Dendritic cell treated with granulocyte-macrophage colony-stimulating factor and Interleukin-4, amounts not matched to agents 40 ng/mL and 50 ng/mL, for 4 days (primary cell): Measurements from ENCODE around the gene MSMO1.
A peak's percentile ranks its signal among the peaks of the same experiment; 100 is the strongest.
"Not testable (repeated sequence)": the region's sequence is repeated elsewhere in the genome, so short reads cannot be mapped to it uniquely, and the experiment has no call there.

ENCODE experiments used
- H3K27ac Mint-ChIP-seq: one replicate; pipeline ENCODE4 v1.8.0; 2022; ENCODE audit warnings: mild to moderate bottlenecking, mixed read lengths
- H3K27me3 Mint-ChIP-seq: one replicate; pipeline ENCODE4 v1.8.0; 2022; ENCODE audit warnings: mild to moderate bottlenecking, mixed read lengths
- H3K36me3 Mint-ChIP-seq: one replicate; pipeline ENCODE4 v1.8.0; 2022; ENCODE audit warnings: low read depth, mixed read lengths
- H3K4me1 Mint-ChIP-seq: one replicate; pipeline ENCODE4 v1.8.0; 2022; ENCODE audit warnings: low read depth, mixed read lengths
- H3K4me3 Mint-ChIP-seq: one replicate; pipeline ENCODE4 v1.8.0; 2022; ENCODE audit warnings: mild to moderate bottlenecking, moderate library complexity, mixed read lengths
- H3K9me3 Mint-ChIP-seq: one replicate; pipeline ENCODE4 v1.8.0; 2022; ENCODE audit warnings: mixed read lengths
- intact Hi-C: fragments of 100-400 bp; cut with micrococcal nuclease; formaldehyde crosslinking; loops from one replicate; pipeline ENCODE4 v1.15.0; 2022

The MSMO1 gene

GRCh38 chr4:165330666-165331065 is 3.2 kb downstream of the MSMO1 start:
- Mint-ChIP-seq H3K27ac (peak overlapping the region; percentile 7), H3K36me3 (peaks cover 41% of the 10 kb centered on the region), H3K4me1 (peaks cover 43% of the 10 kb centered on the region), H3K9me3 (no peaks in the 10 kb centered on the region), H3K27me3 (no peaks in the 10 kb centered on the region), H3K4me3 (no peak overlapping the region)
- intact Hi-C loops, result no loop called here

- peaks cover 36% of the 10 kb centered on the region for H3K4me1 Mint-ChIP-seq
- peaks cover 42% of the 10 kb centered on the region for H3K36me3 Mint-ChIP-seq
- H3K9me3 Mint-ChIP-seq, result no peaks in the 10 kb centered on the region
- intact Hi-C loops, result no loop called here
- H3K27me3 Mint-ChIP-seq, result no peaks in the 10 kb centered on the region
- H3K4me3 Mint-ChIP-seq, result no peak overlapping the region
- peak overlapping the region; percentile 10 for H3K27ac Mint-ChIP-seq
Observed at GRCh38 chr4:165331359-165331758, 3.9 kb downstream of the MSMO1 start.

GRCh38 chr4:165331823-165332222 is 4.4 kb downstream of the MSMO1 start:
- no peaks in the 10 kb centered on the region for H3K9me3 Mint-ChIP-seq
- peaks cover 32% of the 10 kb centered on the region for H3K4me1 Mint-ChIP-seq
- intact Hi-C loops, result no loop called here
- H3K27me3 Mint-ChIP-seq, result no peaks in the 10 kb centered on the region
- no peak overlapping the region for H3K4me3 Mint-ChIP-seq
- H3K36me3 Mint-ChIP-seq, result peaks cover 47% of the 10 kb centered on the region
- H3K27ac Mint-ChIP-seq, result peak overlapping the region; percentile 10

GRCh38 chr4:165332502-165332901 is 5.0 kb downstream of the MSMO1 start:
- intact Hi-C loops, result no loop called here
- Mint-ChIP-seq H3K9me3 (no peaks in the 10 kb centered on the region), H3K4me1 (peaks cover 32% of the 10 kb centered on the region), H3K27me3 (no peaks in the 10 kb centered on the region), H3K4me3 (no peak overlapping the region), H3K27ac (peak overlapping the region; percentile 10), H3K36me3 (peaks cover 54% of the 10 kb centered on the region)

- H3K4me1 Mint-ChIP-seq, result peaks cover 27% of the 10 kb centered on the region
- intact Hi-C loops, result no loop called here
- H3K27ac Mint-ChIP-seq, result no peak overlapping the region
Observed at GRCh38 chr4:165335163-165335703, 7.8 kb downstream of the MSMO1 start.

GRCh38 chr4:165336743-165337142 is 9.3 kb downstream of the MSMO1 start:
- no peak overlapping the region for H3K27ac Mint-ChIP-seq
- intact Hi-C loops, result no loop called here

More at GRCh38 chr4:165335163-165335703, 7.8 kb downstream of the MSMO1 start:
- peaks cover 60% of the 10 kb centered on the region for H3K36me3 Mint-ChIP-seq
- no peaks in the 10 kb centered on the region for H3K9me3 Mint-ChIP-seq
- no peak overlapping the region for H3K4me3 Mint-ChIP-seq
- no peaks in the 10 kb centered on the region for H3K27me3 Mint-ChIP-seq

GRCh38 chr4:165342340-165342739 is 14.9 kb downstream of the MSMO1 start:
- intact Hi-C loops, result loop anchor here (5.0 kb wide), 1 partner anchor 210 kb away; no protein-coding TSS in a partner anchor
- not testable (repeated sequence) for H3K9me3 Mint-ChIP-seq, H3K27me3 Mint-ChIP-seq, H3K27ac Mint-ChIP-seq, H3K4me1 Mint-ChIP-seq, H3K4me3 Mint-ChIP-seq
- H3K36me3 Mint-ChIP-seq, result peaks cover 16% of the 10 kb centered on the region

More at GRCh38 chr4:165336743-165337142, 9.3 kb downstream of the MSMO1 start:
- peaks cover 50% of the 10 kb centered on the region for H3K36me3 Mint-ChIP-seq
- no peaks in the 10 kb centered on the region for H3K9me3 Mint-ChIP-seq
- H3K4me1 Mint-ChIP-seq, result peaks cover 12% of the 10 kb centered on the region
- H3K4me3 Mint-ChIP-seq, result no peak overlapping the region
- H3K27me3 Mint-ChIP-seq, result no peaks in the 10 kb centered on the region

GRCh38 chr4:165343353-165344191 is 16.1 kb downstream of the MSMO1 start:
- Mint-ChIP-seq H3K27ac (no peak overlapping the region), H3K4me3 (no peak overlapping the region)
- intact Hi-C loops, result loop anchor here (5.0 kb wide), 1 partner anchor 211 kb away; no protein-coding TSS in a partner anchor

GRCh38 chr4:165345666-165346417 is 18.4 kb downstream of the MSMO1 start:
- Mint-ChIP-seq H3K27me3 (no peaks in the 10 kb centered on the region), H3K4me1 (peaks cover 5% of the 10 kb centered on the region), H3K4me3 (no peak overlapping the region), H3K9me3 (no peaks in the 10 kb centered on the region), H3K36me3 (peaks cover 6% of the 10 kb centered on the region), H3K27ac (no peak overlapping the region)
- intact Hi-C loops, result no loop called here

More at GRCh38 chr4:165343353-165344191, 16.1 kb downstream of the MSMO1 start:
- Mint-ChIP-seq H3K27me3 (no peaks in the 10 kb centered on the region), H3K9me3 (no peaks in the 10 kb centered on the region), H3K4me1 (no peaks in the 10 kb centered on the region), H3K36me3 (peaks cover 13% of the 10 kb centered on the region)

- peaks cover 17% of the 10 kb centered on the region for H3K4me1 Mint-ChIP-seq
- intact Hi-C loops, result no loop called here
- no peaks in the 10 kb centered on the region for H3K9me3 Mint-ChIP-seq
- no peaks in the 10 kb centered on the region for H3K27me3 Mint-ChIP-seq
- H3K36me3 Mint-ChIP-seq, result no peaks in the 10 kb centered on the region
- no peak overlapping the region for H3K4me3 Mint-ChIP-seq
- H3K27ac Mint-ChIP-seq, result no peak overlapping the region
Observed at GRCh38 chr4:165347647-165348569, 20.4 kb downstream of the MSMO1 start.

GRCh38 chr4:165351359-165352130 is 24.1 kb downstream of the MSMO1 start:
- Mint-ChIP-seq H3K27me3 (no peaks in the 10 kb centered on the region), H3K4me3 (no peak overlapping the region), H3K4me1 (peaks cover 27% of the 10 kb centered on the region), H3K36me3 (no peaks in the 10 kb centered on the region), H3K9me3 (no peaks in the 10 kb centered on the region), H3K27ac (no peak overlapping the region)
- intact Hi-C loops, result loop anchor here (10.0 kb wide), 1 partner anchor 113 kb away; no protein-coding TSS in a partner anchor

- H3K4me3 Mint-ChIP-seq, result no peak overlapping the region
- H3K4me1 Mint-ChIP-seq, result peaks cover 60% of the 10 kb centered on the region
- intact Hi-C loops, result loop anchor here (10.0 kb wide), 1 partner anchor 109 kb away; no protein-coding TSS in a partner anchor
- no peak overlapping the region for H3K27ac Mint-ChIP-seq
- no peaks in the 10 kb centered on the region for H3K9me3 Mint-ChIP-seq
- H3K27me3 Mint-ChIP-seq, result no peaks in the 10 kb centered on the region
- no peaks in the 10 kb centered on the region for H3K36me3 Mint-ChIP-seq
Observed at GRCh38 chr4:165355900-165356300, 28.4 kb downstream of the MSMO1 start.
